Activated CD4-positive, alpha-beta memory T cell treated with anti-CD3 and anti-CD28 coated beads, Interleukin-2, amount 10 ng/mL, durations not matched to agents 7 days and 5 days (primary cell): Measurements from ENCODE around the gene RRAS. TPM values are rescaled to one million over a fixed set of nuclear protein-coding genes. Genes with fewer than 3 reads are reported as not detected.

ENCODE experiments used
- total RNA-seq, 2 experiments: library from RNA; stranded (reverse); gene quantifications; one replicate each; pipeline ENCODE4 v1.2.3, GENCODE V29; 2021

Gene RRAS
- total RNA-seq, 2 experiments from 2014 or later = 17.8 to 18.1 TPM

Other genes starting within 250 kb of the RRAS start
- gene PTH2, start 216.7 kb downstream of the RRAS start, total RNA-seq = not detected
- gene GFY, start 214.8 kb downstream of the RRAS start, total RNA-seq = not detected
- under 1 TPM; 0.30 to 0.43 TPM for gene SLC17A7, start 198.6 kb downstream of the RRAS start, total RNA-seq
- gene PIH1D1, start 188.3 kb downstream of the RRAS start, total RNA-seq = 100 to 1,000 TPM; 168 to 170 TPM
- gene ALDH16A1, start 186.9 kb downstream of the RRAS start, total RNA-seq = 10 to 100 TPM; 34.1 to 36.6 TPM
- gene FLT3LG, start 165.9 kb downstream of the RRAS start, total RNA-seq = 100 to 1,000 TPM; 187 to 197 TPM
- gene RPL13A, start 152.5 kb downstream of the RRAS start, total RNA-seq = 1,000 to 10,000 TPM; 2,417 to 2,463 TPM
- gene RPS11, start 143.7 kb downstream of the RRAS start, total RNA-seq = 1,000 to 10,000 TPM; 2,194 to 2,385 TPM
- 10 to 100 TPM; 10.2 to 11.1 TPM for gene FCGRT, start 127.5 kb downstream of the RRAS start, total RNA-seq
- 1 to 10 TPM; 1.8 to 2.0 TPM for gene RCN3, start 112.1 kb downstream of the RRAS start, total RNA-seq
- gene NOSIP, start 59.6 kb downstream of the RRAS start, total RNA-seq = 100 to 1,000 TPM; 162 to 163 TPM
- 1 to 10 TPM; 1.0 to 1.1 TPM for gene PRRG2, start 58.8 kb downstream of the RRAS start, total RNA-seq
- gene PRR12, start 49.0 kb downstream of the RRAS start, total RNA-seq = 10 to 100 TPM; 33.0 to 36.2 TPM
- 10 to 100 TPM; 65.3 to 66.4 TPM for gene SCAF1, start 2.1 kb upstream of the RRAS start, total RNA-seq
- 100 to 1,000 TPM; 163 to 174 TPM for gene IRF3, start 25.7 kb upstream of the RRAS start, total RNA-seq
- 10 to 100 TPM; 71.2 to 74.3 TPM for gene BCL2L12, start 25.8 kb upstream of the RRAS start, total RNA-seq
- 100 to 1,000 TPM; 103 to 108 TPM for gene PRMT1, start 37.1 kb upstream of the RRAS start, total RNA-seq
- 1 to 10 TPM; 2.6 to 2.9 TPM for gene ADM5, start 49.5 kb upstream of the RRAS start, total RNA-seq
- 1 to 10 TPM; 1.9 to 2.9 TPM for gene CPT1C, start 51.0 kb upstream of the RRAS start, total RNA-seq
- under 1 TPM; 0.63 to 0.86 TPM for gene TSKS, start 123.2 kb upstream of the RRAS start, total RNA-seq
- 10 to 100 TPM; 78.0 to 79.2 TPM for gene AP2A1, start 126.9 kb upstream of the RRAS start, total RNA-seq
- gene FUZ, start 173.1 kb upstream of the RRAS start, total RNA-seq = 10 to 100 TPM; 13.7 to 13.9 TPM
- gene MED25, start 178.1 kb upstream of the RRAS start, total RNA-seq = 10 to 100 TPM; 65.3 to 67.9 TPM
- 10 to 100 TPM; 69.3 to 71.7 TPM for gene PTOV1, start 211.0 kb upstream of the RRAS start, total RNA-seq
- gene PNKP, start 227.4 kb upstream of the RRAS start, total RNA-seq = 100 to 1,000 TPM; 121 to 129 TPM
- 10 to 100 TPM; 20.2 to 23.0 TPM for gene AKT1S1, start 237.2 kb upstream of the RRAS start, total RNA-seq
- 10 to 100 TPM; 42.3 to 47.6 TPM for gene TBC1D17, start 237.6 kb upstream of the RRAS start, total RNA-seq